GM19395 (cell line): ENCODE results near the gene SLC6A16.
"Not testable (repeated sequence)": the region's sequence is repeated elsewhere in the genome, so short reads cannot be mapped to it uniquely, and the experiment has no call there.

ENCODE experiments used
- ATAC-seq: cut with Tn5 transposase; IDR thresholded peaks from one replicate; pipeline ENCODE4 v1.9.1; 2021; ENCODE audit warnings: mild to moderate bottlenecking, moderate library complexity; ENCODE audit not compliant: unreplicated experiment

Gene SLC6A16

DNA sequence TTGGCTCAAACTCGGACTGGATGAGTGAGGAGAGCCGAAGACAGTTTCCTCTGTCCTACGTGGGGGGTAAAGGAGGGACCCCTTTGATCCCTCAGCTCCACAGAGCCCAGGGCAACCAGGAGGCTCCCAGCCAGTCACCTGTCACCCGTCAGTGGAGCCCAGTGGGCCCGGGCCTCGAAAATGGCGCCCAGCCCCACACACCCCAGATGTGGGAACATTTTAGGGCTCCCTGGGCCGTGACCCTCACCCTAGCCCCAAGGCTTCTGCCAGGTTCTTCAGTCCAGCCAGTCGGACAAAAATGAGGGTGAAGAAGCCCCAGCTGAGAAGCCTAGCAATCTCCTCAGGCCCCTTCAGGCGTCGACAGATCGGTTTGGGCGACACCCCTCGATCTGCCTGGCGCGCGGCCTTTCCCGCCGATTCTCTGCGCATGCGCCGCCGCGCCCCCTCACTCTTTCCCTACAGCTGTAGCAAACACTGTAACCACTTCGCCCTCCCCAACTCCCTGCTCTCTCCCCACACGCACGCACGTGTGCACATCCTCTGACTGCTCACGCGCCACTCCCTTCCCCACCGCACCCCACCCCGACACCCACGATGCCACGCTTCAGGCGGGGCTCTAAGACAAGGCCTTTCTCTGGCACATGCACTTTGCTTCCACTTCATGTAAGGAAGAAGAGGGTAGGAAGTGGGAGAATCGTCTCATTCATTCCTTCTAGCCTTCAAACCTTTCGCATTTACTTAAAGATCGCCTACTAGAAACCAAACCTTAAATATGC is at the start of gene SLC6A16:
Gene SLC6A16 (minus strand): TSS at position 391 of the 776 bp plus-strand sequence. CDS start 13,844 bp downstream, outside the sequence.
- ATAC-seq: no peak

DNA sequence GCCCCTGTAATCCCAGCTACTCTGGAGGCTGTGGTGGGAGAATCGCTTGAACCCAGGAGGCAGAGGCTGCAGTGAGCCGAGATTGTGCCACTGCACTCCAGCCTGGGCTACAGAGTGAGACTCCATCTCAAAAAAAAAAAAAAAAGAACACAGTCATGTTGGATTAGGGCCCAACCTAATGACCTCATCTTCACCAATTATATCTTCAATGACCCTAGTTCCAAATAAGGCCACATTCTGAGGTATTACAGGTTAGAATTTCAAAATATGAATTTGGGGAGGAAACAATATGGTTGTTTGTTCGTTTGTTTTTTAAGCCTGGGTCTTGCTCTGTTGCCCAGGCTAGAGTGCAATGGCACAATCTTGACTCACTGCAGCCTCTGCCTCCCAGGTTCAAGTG is 48.2 kb upstream of the SLC6A16 start:
- ATAC-seq: not testable (repeated sequence)

DNA sequence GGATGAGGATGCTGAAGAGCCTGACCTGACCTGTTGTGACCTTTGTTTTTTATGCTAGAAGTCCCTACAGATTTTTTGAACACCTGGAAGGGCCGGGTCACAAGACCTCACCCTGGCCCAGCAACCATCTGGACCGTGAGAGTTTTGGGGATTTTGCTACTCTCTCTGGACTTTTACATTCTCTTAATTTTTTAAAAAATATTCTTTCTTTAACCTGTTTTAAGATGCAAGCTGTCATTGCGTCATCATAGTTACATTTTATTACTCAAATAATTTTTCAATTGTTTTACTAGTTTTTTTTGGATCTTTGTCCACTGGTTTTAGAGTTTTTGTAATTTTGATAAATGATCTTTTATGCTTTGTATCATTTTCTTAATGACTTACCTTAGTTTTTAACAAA is 46.2 kb upstream of the SLC6A16 start:
- no peak for ATAC-seq

DNA sequence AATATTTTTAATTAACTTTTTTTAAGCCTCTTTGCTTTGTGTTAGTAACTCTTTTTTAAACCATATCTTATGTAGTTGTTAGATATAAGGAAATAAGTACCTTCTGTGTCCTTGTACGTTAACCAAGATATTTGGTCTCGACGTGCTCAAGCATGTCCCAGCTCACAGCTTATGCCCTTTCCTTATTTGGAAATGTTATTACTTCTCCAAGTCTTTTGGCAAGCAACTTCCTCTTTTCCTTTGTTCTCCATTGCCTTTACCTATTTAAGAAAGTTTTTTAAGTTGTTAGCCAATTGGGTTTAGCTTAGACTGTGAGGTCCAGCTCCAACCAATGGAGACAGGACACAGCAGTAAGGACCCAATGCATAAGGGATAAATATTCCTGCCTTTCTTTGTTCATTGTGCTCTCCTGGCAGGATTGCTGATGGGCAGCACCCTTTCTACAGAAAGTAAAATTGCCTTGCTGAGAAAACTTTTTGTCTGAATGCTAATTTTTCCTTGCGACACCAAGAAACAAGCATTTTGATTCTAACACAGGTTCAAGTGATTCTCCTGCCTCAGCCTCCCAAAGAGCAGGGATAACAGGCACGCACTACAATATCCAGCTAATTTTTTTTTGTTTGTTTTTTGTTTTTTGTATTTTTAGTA is 43.8 kb upstream of the SLC6A16 start:
- ATAC-seq: no peak

DNA sequence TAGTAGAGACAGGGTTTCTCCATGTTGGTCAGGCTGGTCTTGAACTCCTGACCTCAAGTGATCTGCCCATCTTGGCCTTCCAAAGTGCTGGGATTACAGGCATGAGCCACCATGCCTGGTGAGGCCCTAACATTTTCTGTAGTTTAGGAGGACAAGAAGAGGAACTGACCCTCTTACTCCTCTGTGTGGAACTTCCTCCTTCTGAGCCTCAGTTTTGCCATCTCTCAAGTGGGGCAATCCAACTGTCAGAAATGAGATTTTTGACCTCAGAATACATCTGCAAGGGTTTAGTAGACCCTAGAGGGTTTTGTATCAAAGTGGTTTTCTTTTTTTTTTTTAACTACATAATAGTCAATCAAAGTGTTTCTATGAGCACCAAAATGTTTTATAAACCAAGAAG is 41.1 kb upstream of the SLC6A16 start:
- no peak for ATAC-seq

DNA sequence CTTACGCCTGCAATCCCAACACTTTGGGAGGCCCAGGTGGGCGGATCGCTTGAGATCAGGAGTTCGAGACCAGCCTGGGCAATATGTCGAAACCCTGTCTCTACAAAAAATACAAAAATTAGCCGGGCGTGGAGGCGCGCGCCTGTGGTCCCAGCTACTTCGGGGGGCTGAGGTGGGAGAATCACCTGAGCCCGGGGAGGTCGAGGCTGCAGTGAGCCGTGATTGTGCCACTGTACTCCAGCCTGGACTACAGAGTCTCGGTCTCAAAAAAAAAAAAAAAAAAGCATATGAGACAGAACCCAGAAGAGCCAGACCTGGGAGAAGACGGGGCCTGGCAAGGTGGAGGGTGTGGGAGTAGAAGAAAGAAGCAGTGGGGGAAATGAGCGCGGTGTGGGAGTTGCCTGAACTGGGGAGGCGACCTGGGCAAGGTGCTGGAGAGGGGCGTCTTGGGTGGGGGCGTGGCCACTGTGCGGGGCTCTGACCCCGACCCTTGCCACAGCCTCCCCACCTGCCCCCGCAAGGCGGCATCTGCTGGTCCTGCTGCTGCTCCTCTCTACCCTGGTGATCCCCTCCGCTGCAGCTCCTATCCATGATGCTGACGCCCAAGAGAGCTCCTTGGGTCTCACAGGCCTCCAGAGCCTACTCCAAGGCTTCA is 39.2 kb upstream of the SLC6A16 start:
- ATAC-seq: no peak

DNA sequence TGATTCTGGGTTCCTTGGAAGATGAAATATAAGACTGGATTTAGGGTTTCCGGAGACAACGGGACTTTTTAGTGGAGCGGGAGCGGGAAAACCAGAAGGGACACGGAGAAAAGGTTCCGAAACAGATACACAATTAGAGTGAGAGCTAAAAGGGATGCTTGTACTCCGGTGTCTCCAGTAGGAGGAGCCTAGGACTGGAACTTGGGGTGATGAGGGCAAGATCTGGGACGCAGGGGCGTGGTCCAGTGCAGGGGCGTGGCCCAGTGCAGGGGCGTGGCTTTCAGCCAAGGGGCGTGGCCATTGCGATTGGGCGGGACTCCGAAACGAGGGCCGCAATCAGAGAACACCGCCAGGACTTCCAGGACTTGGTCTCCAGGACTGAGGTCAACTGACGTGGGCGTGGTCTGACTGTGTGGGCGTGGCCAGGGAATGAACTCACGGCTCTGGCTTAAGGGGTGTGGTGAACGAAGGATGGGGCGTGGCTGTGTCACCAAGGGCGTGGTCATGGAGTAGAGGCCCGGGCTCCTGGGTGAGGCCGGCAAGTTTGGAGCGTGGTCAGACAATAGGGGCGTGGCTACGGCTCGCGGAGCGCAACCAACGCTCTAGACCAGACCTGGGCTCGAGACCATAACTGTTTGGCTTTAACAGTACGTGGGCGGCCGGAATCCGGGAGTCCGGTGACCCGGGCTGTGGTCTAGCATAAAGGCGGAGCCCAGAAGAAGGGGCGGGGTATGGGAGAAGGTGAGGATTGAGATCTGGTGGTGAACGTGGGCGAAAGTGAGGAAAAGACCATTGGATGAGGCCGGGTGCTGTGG is 38.5 kb upstream of the SLC6A16 start, which contains the start of gene DKKL1:
Gene DKKL1 (plus strand): TSS at position 610 of the 815 bp plus-strand sequence. CDS start 122 bp downstream, at position 732.
- no peak for ATAC-seq

DNA sequence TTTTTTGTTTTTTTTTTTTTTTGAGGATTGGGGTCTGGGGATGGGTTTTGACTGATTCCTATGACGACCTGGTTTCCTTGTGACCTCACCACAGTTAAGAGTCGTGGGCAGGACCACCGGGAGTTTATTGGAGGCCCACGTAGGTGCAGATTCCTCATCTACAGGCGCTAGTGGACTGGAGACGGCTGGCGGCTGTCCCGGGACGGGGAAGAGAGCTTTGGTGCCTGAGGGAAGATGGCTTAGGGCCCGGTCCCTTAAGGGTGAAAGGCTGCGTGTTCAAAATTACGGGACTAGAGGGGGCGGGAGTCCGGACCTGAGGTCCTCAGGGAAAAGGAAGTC is 37.9 kb upstream of the SLC6A16 start:
- no peak for ATAC-seq

DNA sequence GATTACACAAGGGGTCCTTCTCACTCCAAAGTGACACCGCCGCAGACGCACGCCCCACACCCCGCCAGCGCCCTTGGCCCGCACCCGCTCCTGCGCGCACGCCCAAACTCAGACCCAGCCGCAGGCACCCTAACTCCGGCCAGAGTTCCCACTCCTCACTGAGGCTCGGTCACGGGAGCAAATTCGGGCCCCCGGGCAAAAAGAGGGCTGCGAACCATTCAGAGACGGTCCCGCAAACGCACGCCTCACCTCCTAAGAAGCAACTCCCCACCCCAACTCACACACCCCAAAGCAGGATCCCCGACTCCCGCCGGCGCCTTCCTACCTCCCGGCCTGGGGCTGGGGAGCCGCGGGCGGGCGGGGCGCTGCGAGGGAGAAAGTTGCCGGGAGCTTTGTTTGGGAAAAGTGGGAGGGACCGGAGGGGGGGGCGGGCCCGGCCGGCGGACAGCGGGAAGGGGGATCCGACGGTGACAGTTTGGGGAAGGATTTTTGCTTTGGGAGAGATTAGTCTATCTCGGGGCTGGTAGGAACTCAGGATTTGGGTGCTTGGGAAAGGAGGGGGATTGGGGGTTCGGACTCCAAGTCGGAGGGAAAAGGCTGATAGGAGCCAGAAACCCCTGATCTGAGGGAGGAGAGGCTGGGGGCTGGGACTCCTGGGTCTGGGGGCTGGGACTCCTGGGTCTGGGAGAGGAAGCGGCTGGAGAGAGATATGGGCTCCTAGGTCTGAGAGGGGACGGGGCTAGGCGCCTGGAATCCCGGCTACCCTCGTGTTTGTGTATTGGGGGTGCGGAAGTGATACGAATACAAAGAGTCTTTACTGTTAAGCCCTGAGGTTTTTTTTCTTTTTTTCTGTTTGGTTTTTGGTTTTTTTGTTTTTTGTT is 37.3 kb upstream of the SLC6A16 start, which contains the start of gene TEAD2:
Gene TEAD2 (minus strand): TSS at position 369 of the 881 bp plus-strand sequence. CDS start 2,341 bp downstream, outside the sequence.
- ATAC-seq: no peak

DNA sequence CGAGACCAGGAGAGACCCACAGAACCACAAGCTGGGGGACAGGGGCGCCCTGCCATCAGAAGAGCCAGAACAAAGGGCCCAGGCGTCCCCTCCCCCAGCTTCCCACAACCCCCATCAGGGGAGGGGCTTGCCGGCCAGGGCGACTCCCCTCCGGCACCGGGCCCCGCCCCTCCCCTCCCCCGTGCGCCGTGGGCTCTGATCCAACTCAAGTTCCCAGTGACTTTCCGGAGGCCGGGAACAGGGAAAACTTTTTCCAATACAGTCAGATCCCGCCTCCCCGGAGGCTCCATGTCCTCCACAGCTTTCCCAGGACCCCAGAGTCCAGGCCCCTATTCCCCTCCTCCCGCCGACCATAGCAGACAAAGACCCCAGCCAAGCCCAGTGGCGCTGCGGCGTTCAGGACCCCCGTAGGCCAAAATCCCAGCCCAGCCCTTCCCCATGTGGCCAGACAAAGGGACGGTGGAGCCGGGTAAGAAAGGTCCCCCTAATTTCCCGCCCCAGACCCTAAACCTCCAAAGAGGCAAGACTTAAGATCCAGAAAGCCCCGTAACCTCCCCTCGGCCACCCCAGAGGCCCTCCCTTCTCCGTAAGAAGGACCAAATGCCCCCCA is 36.6 kb upstream of the SLC6A16 start:
- ATAC-seq: no peak

DNA sequence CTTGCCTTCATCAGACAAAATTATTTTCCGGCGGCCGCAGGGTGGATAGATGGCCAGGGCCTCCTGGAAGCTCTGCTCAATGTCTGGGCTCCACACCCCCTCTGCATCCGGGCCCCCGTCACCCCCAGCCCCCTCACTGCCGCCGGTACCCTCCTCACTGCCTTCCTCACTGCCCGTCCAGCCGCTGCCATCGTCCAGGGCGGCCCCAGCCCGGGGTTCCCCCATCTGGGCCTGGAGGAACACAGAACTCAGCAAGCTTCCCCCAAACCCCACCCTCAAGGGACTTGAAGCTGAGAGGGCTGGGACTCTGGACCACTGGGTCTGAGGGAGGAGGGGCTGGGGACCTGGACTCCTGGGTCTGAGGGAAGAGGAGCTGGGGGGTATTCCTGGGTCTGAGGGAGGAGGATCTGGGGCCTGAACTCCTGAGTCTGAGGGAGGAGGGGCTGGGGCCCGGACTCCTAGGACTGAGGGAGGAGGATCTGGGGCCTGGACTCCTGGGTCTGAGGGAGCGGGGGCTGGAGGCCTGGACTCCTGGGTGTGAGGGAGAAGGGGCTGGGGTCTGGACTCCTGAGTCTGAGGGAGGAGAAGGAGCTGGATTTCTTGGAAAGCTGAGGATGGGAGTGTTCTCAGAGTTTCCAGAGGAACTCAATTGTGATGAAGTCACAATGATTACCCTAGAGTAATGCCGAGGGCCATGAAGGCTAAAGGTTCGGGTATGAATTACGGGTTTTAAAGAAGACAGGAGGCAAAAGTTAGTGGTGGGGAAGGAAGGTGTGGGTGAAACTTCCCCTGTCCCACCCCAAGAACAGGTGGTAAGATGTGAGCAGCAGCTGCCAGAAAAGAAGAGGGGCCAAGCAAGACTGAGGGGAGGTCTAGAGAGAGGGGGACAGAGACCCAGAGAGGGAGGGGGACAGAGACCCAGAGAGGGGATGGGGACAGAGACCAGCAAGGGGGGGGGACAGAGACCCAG is 35.1 kb upstream of the SLC6A16 start:
- no peak for ATAC-seq

DNA sequence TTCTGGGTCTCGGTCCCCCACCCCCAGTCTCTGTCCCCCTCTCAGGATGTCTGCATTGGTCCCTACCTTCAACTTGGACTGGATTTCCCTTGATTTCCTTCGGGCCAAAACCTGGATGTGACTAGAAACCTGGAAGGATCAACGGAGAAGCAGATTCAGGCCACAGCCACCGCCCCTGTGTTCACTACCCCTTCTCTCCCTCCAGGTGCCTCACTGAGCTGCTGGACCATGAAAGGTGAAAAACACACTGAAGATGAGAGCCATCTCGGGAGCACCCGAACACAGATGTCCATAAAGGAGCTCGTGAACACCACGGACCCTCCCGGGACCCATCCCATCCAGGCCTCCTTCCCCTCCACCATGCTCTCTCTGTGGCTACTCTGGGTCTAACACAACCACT is 32.2 kb upstream of the SLC6A16 start:
- no peak for ATAC-seq

DNA sequence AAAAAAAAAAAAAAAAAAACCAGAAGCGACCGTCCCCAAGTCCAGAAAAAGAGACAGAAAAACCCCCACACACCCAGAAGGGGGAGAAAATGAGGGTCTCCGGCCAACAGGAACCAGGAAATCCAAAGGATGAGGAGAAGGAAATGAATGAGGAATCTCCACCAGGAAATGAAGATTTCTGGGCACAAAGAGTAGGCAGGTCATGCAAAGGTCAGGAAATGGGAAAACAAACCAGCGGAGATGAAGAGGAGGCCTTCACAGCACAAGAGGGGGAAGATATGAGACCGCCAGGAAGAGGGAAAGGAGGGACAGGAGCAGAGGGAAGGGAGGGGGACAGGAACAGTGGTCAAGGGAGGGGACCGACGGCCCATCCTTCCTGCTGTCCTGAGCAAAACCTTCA is 31.4 kb upstream of the SLC6A16 start:
- ATAC-seq: no peak

DNA sequence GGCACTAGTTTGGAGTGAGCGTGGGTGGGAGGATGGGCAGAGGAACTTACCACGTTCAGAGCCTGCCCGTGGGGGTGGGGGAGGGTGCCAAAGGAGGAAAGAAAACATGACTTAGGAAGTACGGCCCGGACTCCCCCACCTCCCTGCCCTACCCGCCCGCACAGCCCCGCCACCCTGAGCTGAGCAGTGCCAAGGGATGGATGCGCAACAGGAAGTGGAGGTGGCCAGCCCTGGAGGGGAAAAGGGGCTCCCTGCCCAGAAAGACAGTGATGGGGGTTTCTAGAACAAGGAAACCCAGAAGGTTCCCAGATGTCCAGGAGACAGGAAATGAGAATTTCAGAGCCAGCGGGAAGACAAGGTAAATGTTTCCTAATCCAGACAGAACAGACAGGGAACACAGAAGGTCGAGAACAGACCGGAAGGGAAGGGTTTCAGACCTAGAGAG is 30.9 kb upstream of the SLC6A16 start:
- no peak for ATAC-seq

DNA sequence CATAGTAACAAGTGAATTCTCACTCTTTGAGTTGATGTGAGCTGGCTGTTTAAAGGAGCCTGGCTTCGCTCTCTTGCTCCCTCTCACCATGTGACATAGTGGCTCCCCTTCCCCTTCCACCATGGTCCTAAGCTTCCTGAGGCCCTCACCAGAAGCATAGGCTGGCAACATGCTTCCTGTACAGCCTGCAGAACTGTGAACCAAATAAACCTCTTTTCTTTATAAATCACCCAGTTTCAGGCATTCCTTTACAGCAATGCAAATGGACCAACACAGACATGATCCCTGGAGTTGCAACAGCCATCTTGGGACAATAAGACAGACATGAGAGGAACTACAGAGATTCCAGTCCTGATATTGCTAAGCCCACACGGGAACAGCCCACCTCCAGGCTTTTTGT is 24.6 kb upstream of the SLC6A16 start:
- no peak for ATAC-seq

DNA sequence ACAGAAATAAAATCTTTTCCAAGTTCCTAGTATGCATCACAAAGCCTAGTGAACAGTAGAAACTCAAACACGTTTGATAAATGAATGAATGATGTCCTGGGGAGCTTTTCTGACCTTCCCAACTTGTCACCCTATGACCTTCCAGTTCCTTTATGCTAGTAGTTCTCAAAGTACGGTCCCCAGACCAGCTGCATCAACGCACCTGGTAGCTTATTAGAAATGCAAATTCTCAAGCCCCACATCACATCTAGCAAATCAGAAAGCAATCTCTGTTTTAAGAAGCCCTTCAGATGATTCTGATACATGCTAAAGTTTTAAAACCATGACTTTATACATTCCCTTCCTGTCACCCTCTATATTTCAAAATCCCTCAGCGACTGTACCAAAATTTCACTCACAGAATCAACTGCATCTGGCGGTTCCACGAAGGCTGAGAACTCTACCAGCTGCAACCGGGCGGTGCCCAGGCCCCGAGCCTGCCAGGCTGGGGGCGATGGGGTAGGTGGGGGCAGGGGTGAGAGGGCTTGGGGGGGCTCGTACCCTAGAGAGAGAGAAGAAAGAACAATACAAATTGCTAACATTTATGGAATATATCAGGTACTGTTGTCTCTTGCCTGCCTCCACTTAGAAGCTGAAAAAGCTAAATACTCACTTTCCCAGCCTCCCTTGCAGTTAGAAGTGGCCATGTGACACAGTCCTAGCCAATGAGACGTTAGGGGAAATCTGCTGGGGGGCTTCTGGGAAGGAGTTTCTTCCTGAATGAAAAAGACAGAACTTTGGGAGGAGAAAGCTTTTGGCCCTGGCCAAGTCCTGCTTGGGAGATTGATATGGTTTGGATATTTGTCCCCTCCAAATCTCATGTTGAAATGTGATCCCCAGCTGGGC is 23.6 kb upstream of the SLC6A16 start:
- ATAC-seq: no peak

DNA sequence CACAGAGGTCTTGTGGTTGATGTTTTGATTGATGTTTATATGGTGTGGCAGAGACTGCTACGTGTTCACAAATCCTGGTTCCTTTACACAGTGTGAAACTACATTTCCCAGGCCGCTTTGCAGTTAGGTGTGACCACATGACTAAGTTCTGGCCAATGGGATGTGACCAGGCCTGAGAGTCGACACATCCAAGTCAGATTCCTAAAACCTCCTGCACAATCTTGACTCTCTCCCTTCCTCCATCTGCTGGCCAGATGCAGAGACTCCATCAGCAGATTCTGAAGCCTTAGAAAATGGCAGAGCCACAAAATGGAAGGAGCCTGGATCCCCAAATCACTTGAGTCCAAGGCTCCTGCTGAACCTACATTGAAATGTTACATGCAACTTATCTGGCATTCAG is 22.8 kb upstream of the SLC6A16 start:
- no peak for ATAC-seq
